A549 (cell line): ENCODE data around the gene MATN3. TPM values are rescaled to one million over a fixed set of nuclear protein-coding genes. Genes with fewer than 3 reads are reported as not detected.

Experiments used
- ATAC-seq, 2 experiments: fragments of 200-7000 bp in 1 of 2; fragments of >200 bp in 1 of 2; cut with Nextera tagmentation in 1 of 2; cut with Tn5 transposase in 1 of 2; 3 replicates each; pipeline versions ENCODE4 v1.8.0 to v1.9.1; 2018 to 2020; ENCODE audit warnings: mild to moderate bottlenecking in 1 of 2, moderate library complexity in 1 of 2
- CTCF ChIA-PET: fragments of 300-600 bp; sonication (Branson Sonifier 250); formaldehyde crosslinking; extraction: SDS; loops from one replicate; lab custom pipeline; 2021; ENCODE audit warnings: antibody characterized with exemption, inconsistent platforms; lab: Yijun Ruan, JAX
- POLR2A ChIA-PET: fragments of 350-600 bp; formaldehyde crosslinking; extraction: SDS; loops from one replicate; lab custom pipeline; 2021; ENCODE audit warnings: antibody characterized with exemption, inconsistent platforms; lab: Yijun Ruan, JAX
- DNase-seq, 2 experiments: peaks; one replicate each; pipeline versions ENCODE4 v3.0.0 to v3.0.0-alpha.2; 2011 to 2016; ENCODE audit warnings: low read depth in 1 of 2, low spot score in 1 of 2
- FAIRE-seq: peaks from 2 replicates; lab custom pipeline; 2011; peaks lifted over from hg19 to GRCh38; lab: Jason Lieb, UNC
- H3K27ac ChIP-seq, 2 experiments: fragments of >200 bp; sonication (Bioruptor Twin); formaldehyde crosslinking; 3 replicates each; pipeline ENCODE4 v1.5.1; 2016 to 2017
- H3K4me1 ChIP-seq: fragments of >200 bp; sonication (Bioruptor Twin); formaldehyde crosslinking; 3 replicates; pipeline ENCODE4 v1.6.1; 2016
- H3K4me2 ChIP-seq: fragments of >200 bp; sonication (Bioruptor Twin); formaldehyde crosslinking; 3 replicates; pipeline ENCODE4 v1.6.1; 2016
- H3K4me3 ChIP-seq: fragments of >200 bp; sonication (Bioruptor Twin); formaldehyde crosslinking; 3 replicates; pipeline ENCODE4 v1.5.1; 2016
- H3K9me3 ChIP-seq: fragments of >200 bp; sonication (Bioruptor Twin); formaldehyde crosslinking; 3 replicates; pipeline ENCODE4 v1.6.1; 2016
- BHLHE40 ChIP-seq: IDR thresholded peaks from 2 replicates; pipeline ENCODE4 v1.6.1; 2012; ENCODE audit warnings: low read depth, low read length, inconsistent platforms
- CBX2 ChIP-seq: fragments of 200-600 bp; sonication (generic); IDR thresholded peaks from 2 replicates; pipeline ENCODE4 v1.6.1; 2016; ENCODE audit warnings: low read depth, mild to moderate bottlenecking, borderline replicate concordance
- CBX8 ChIP-seq: fragments of 200-600 bp; sonication (generic); IDR thresholded peaks from 2 replicates; pipeline ENCODE4 v1.6.1; 2016
- CTCF ChIP-seq: fragments of >200 bp; sonication (Bioruptor Twin); formaldehyde crosslinking; IDR thresholded peaks from 3 replicates; pipeline ENCODE4 v1.5.1; 2016
- EHMT2 ChIP-seq: fragments of 200-600 bp; sonication (generic); IDR thresholded peaks from 2 replicates; pipeline ENCODE4 v1.6.1; 2016; ENCODE audit warnings: antibody characterized with exemption, low read depth, mild to moderate bottlenecking, moderate library complexity
- ELK1 ChIP-seq: fragments of 150-350 bp; IDR thresholded peaks from 2 replicates; pipeline ENCODE4 v1.6.1; 2014; ENCODE audit warnings: low read depth, mild to moderate bottlenecking, low read length
- GATA3 ChIP-seq: IDR thresholded peaks from 2 replicates; pipeline ENCODE4 v1.6.1; 2012; ENCODE audit warnings: borderline replicate concordance
- HOXA7 ChIP-seq: fragments of 250-450 bp; sonication (Bioruptor Pico); IDR thresholded peaks from 2 replicates; pipeline ENCODE4 v1.5.0; 2020; ENCODE audit warnings: mild to moderate bottlenecking, moderate library complexity
- HOXB5 ChIP-seq: fragments of 250-450 bp; sonication (Bioruptor Pico); IDR thresholded peaks from 2 replicates; pipeline ENCODE4 v1.5.0; 2020; ENCODE audit warnings: mild to moderate bottlenecking, moderate library complexity
- KDM1A ChIP-seq: fragments of 200-600 bp; sonication (generic); IDR thresholded peaks from 2 replicates; pipeline ENCODE4 v1.6.1; 2016; ENCODE audit warnings: low read depth, mild to moderate bottlenecking
- MAFK ChIP-seq: fragments of 450-650 bp; IDR thresholded peaks from 2 replicates; pipeline ENCODE4 v1.6.1; 2014; ENCODE audit not compliant: partially characterized antibody
- NFE2L2 ChIP-seq: fragments of 150-350 bp; conservative IDR thresholded peaks from 2 replicates; pipeline ENCODE4 v1.6.1; 2014; ENCODE audit warnings: low read length
- NR3C1 ChIP-seq: fragments of >200 bp; sonication (Bioruptor Twin); formaldehyde crosslinking; IDR thresholded peaks from 3 replicates; pipeline ENCODE4 v1.6.1; 2017
- POLR2A ChIP-seq: IDR thresholded peaks from 2 replicates; pipeline ENCODE4 v1.6.1; 2012; ENCODE audit warnings: mild to moderate bottlenecking, low read length
- POLR2AphosphoS2 ChIP-seq: conservative IDR thresholded peaks from 2 replicates; pipeline ENCODE4 v1.6.1; 2012; ENCODE audit warnings: low read length, improper control_type of control experiment, inconsistent platforms
- RAD21 ChIP-seq, 2 experiments: fragments of >200 bp in 1 of 2; sonication (Bioruptor Twin) in 1 of 2; formaldehyde crosslinking in 1 of 2; IDR thresholded peaks in 1 of 2; conservative IDR thresholded peaks in 1 of 2; 2 replicates in 1 of 2; 3 replicates in 1 of 2; pipeline ENCODE4 v1.6.1; 2012 to 2018; ENCODE audit warnings: inconsistent platforms in 1 of 2
- REST ChIP-seq: fragments of 200-600 bp; sonication (generic); IDR thresholded peaks from 2 replicates; pipeline ENCODE4 v1.6.1; 2016; ENCODE audit warnings: antibody characterized with exemption, mild to moderate bottlenecking, moderate library complexity
- RFX5 ChIP-seq: fragments of 450-650 bp; IDR thresholded peaks from 2 replicates; pipeline ENCODE4 v1.7.1; 2014; ENCODE audit warnings: antibody characterized with exemption, mild to moderate bottlenecking, moderate library complexity
- RNF2 ChIP-seq: fragments of 200-600 bp; sonication (generic); IDR thresholded peaks from 2 replicates; pipeline ENCODE4 v1.6.1; 2016; ENCODE audit warnings: low read depth, mild to moderate bottlenecking, antibody characterized with exemption, moderate library complexity, borderline replicate concordance
- SMC3 ChIP-seq: fragments of >200 bp; sonication (Bioruptor Twin); formaldehyde crosslinking; IDR thresholded peaks from 3 replicates; pipeline ENCODE4 v1.6.1; 2018; ENCODE audit warnings: inconsistent platforms
- SREBF2 ChIP-seq: fragments of 450-650 bp; IDR thresholded peaks from 2 replicates; pipeline ENCODE4 v1.6.1; 2014; ENCODE audit warnings: mild to moderate bottlenecking, moderate library complexity
- TFCP2L1 ChIP-seq: fragments of 250-450 bp; sonication (Bioruptor Pico); IDR thresholded peaks from 2 replicates; pipeline ENCODE4 v1.5.0; 2021; ENCODE audit warnings: mild to moderate bottlenecking
- TP53 ChIP-seq: fragments of 250-450 bp; sonication (Bioruptor Pico); IDR thresholded peaks from 2 replicates; pipeline ENCODE4 v1.5.0; 2021; ENCODE audit warnings: mild to moderate bottlenecking, moderate library complexity
- USF2 ChIP-seq: fragments of 450-650 bp; IDR thresholded peaks from 2 replicates; pipeline ENCODE4 v1.6.1; 2014; ENCODE audit warnings: antibody characterized with exemption
- ZC3H11A ChIP-seq: fragments of 450-650 bp; IDR thresholded peaks from 2 replicates; pipeline ENCODE4 v1.6.1; 2014; ENCODE audit warnings: antibody characterized with exemption, mild to moderate bottlenecking
- ZFP36 ChIP-seq: fragments of 450-650 bp; IDR thresholded peaks from 2 replicates; pipeline ENCODE4 v1.6.1; 2014; ENCODE audit warnings: borderline replicate concordance; ENCODE audit not compliant: partially characterized antibody
- ZNF302 ChIP-seq: fragments of 250-450 bp; sonication (Bioruptor Pico); IDR thresholded peaks from 2 replicates; pipeline ENCODE4 v1.9.0; 2021; ENCODE audit warnings: inconsistent platforms, mild to moderate bottlenecking, moderate library complexity
- WGBS: methylation state at CpG from one replicate; pipeline ENCODE4 v1.1.6; 2017; ENCODE audit errors: missing lambda C conversion rate; 5-methylcytosine and 5-hydroxymethylcytosine counted together
- polyA plus RNA-seq, 4 experiments: library from polyadenylated mRNA; depleted of rRNA in 3 of 4; stranded (reverse); fragments of >200 nt; fragmentation: RNase III in 1 of 4; extraction: RNeasy Plus Mini Kit Qiagen cat#74134 plus additional on column Dnase treatment in 1 of 4; gene quantifications; 2 replicates in 3 of 4; 3 replicates in 1 of 4; pipeline ENCODE4 v1.2.3, GENCODE V29; 2011 to 2017
- TF ChIP-seq, protein P1 (sequence below): IDR thresholded peaks from 2 replicates; pipeline ENCODE4 v1.6.1; 2012; ENCODE audit warnings: low read depth, borderline replicate concordance

The MATN3 gene
- polyA plus RNA-seq, 2 of the 4 experiments (the other 2 are of a cell fraction) = 14.2 to 16.8 TPM

DNA sequence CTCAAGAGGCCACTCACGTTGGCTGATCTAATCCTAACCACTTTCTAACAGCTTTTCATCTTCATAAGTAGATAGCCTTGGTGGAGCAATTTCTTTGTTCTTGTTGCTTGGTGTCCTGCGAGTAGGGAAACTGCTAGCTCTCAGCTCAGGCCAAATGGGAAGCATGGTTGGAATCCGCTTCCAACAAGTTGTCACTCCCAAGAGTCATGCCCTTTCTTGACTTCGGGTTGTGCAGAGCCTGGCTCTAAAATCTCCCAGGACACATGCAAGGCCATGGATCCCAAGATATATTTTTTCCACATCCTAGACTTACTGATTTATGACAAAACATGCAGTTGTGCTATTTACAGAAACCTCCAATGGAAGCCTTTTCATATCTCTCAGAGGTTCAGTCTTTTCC, 7.3 kb upstream of the MATN3 start:
- CTCF ChIA-PET = interaction anchor here (1.1 to 1.9 kb wide), 3 partner anchors 14 to 75 kb away, joined by 3 to 5 read pairs (median 4); no protein-coding TSS in a partner anchor
- TF ChIP-seq NFE2L2 (no peak), POLR2A (no peak), SREBF2 (no peak), NR3C1 (no peak), KDM1A (no peak), ZFP36 (no peak), CTCF (no peak), GATA3 (no peak), ELK1 (no peak), MAFK (no peak), EHMT2 (no peak), ZC3H11A (no peak), RAD21 (conservative IDR thresholded peaks at IDR 0.05 in 1 of 2, IDR thresholded peaks at IDR 0.05 in 1 of 2) (no peak), SMC3 (no peak), CBX8 (no peak), ZNF302 (no peak), HOXB5 (no peak), RNF2 (no peak)
- TF ChIP-seq, all 56 proteins: peak for 0

GRCh38 chr2:20018601-20019152, 6.2 kb upstream of the MATN3 start:
- CTCF ChIA-PET = interaction anchor here (1.2 to 1.9 kb wide), 3 partner anchors 15 to 76 kb away, joined by 3 to 5 read pairs (median 4); partner anchors contain the start of gene LAPTM4A
- TF ChIP-seq BHLHE40 (no peak), TFCP2L1 (CRISPR knock-in tag) (no peak), CBX2 (no peak), HOXB5 (no peak), REST (no peak), RFX5 (no peak), HOXA7 (no peak), KDM1A (no peak), CTCF (no peak), TP53 (no peak), USF2 (no peak), SMC3 (no peak), POLR2AphosphoS2 (no peak)
- TF ChIP-seq, protein P1, sequence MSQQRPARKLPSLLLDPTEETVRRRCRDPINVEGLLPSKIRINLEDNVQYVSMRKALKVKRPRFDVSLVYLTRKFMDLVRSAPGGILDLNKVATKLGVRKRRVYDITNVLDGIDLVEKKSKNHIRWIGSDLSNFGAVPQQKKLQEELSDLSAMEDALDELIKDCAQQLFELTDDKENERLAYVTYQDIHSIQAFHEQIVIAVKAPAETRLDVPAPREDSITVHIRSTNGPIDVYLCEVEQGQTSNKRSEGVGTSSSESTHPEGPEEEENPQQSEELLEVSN = no peak

More for the DNA sequence above, 7.3 kb upstream of the MATN3 start:
- FAIRE-seq (no peak), DNase-seq (no peak), ATAC-seq (no peak)
- no peak overlapping the region for H3K27ac ChIP-seq
- H3K9me3 ChIP-seq = peaks cover 19% of the 10 kb centered on the region
- no peak overlapping the region for H3K4me2 ChIP-seq
- H3K4me1 ChIP-seq = no peaks in the 10 kb centered on the region
- POLR2A ChIA-PET = no interaction called here
- H3K4me3 ChIP-seq = no peak overlapping the region
- 86% methylated on average over 4 of the region's 4 CpGs for WGBS

More at GRCh38 chr2:20018601-20019152, 6.2 kb upstream of the MATN3 start:
- no peak overlapping the region for H3K4me2 ChIP-seq
- no peak overlapping the region for H3K4me3 ChIP-seq
- POLR2A ChIA-PET = no interaction called here
- DNase-seq (no peak), FAIRE-seq (no peak), ATAC-seq (no peak)
- H3K27ac ChIP-seq = no peak overlapping the region
- H3K9me3 ChIP-seq = peaks cover 28% of the 10 kb centered on the region
- WGBS = 86% methylated on average over 2 of the region's 2 CpGs
- H3K4me1 ChIP-seq = no peaks in the 10 kb centered on the region
